ENCODE measurements around the gene DAND5.
"Not testable (repeated sequence)": the region's sequence is repeated elsewhere in the genome, so short reads cannot be mapped to it uniquely, and the experiment has no call there.

The DAND5 gene

GRCh38 chr19:12945479-12946091 lies 23.8 kb upstream of the DAND5 start, which contains the start of gene RAD23A:
TSS of gene RAD23A (plus strand) at chr19:12945862. CDS start at chr19:12945949, 87 bp downstream.
- DNase-seq, result peak; percentile 38 to 93 (median 87)

- DNase-seq, result peak in 12 of 58 donors; percentile 27 to 79 (median 46)
These were observed 23.2 kb upstream of the DAND5 start for GRCh38 chr19:12946092-12946721.

GRCh38 chr19:12946731-12947496 lies 22.5 kb upstream of the DAND5 start:
- DNase-seq, result no peak

- DNase-seq, result peak in 2 of 58 donors; percentile 9
These were observed 21.4 kb upstream of the DAND5 start for GRCh38 chr19:12947702-12948611.

- DNase-seq, result no peak
These were observed 20.6 kb upstream of the DAND5 start for GRCh38 chr19:12948612-12949362.

GRCh38 chr19:12949363-12950283 lies 19.8 kb upstream of the DAND5 start:
- DNase-seq, result no peak

GRCh38 chr19:12952050-12952449 lies 17.3 kb upstream of the DAND5 start:
- not testable (repeated sequence) for DNase-seq

- peak in 3 of 58 donors; percentile 51 to 60 (median 54) for DNase-seq
These were observed 16.8 kb upstream of the DAND5 start for GRCh38 chr19:12952488-12953137.

- DNase-seq, result peak in 52 of 58 donors; percentile 1 to 74 (median 48)
These were observed 16.1 kb upstream of the DAND5 start for GRCh38 chr19:12953138-12953798.

GRCh38 chr19:12953799-12954611 lies 15.4 kb upstream of the DAND5 start:
- peak in 1 of 58 donors; percentile 30 for DNase-seq

GRCh38 chr19:12954612-12954962 lies 14.8 kb upstream of the DAND5 start:
- no peak for DNase-seq

GRCh38 chr19:12955575-12955974 lies 13.8 kb upstream of the DAND5 start:
- not testable (repeated sequence) for DNase-seq

- no peak for DNase-seq
These were observed 13.4 kb upstream of the DAND5 start for GRCh38 chr19:12955996-12956395.

GRCh38 chr19:12956446-12957388 lies 12.7 kb upstream of the DAND5 start, which contains the start of gene GADD45GIP1:
TSS of gene GADD45GIP1 (minus strand) at chr19:12957223. CDS start at chr19:12957212, 11 bp downstream.
- DNase-seq, result peak in 54 of 58 donors; percentile 8 to 83 (median 48)

GRCh38 chr19:12957389-12957952 lies 11.9 kb upstream of the DAND5 start:
- not testable (repeated sequence) for DNase-seq
